OCI-LY1 (cell line): ENCODE data around the gene L3MBTL1.

Experiments
- CTCF ChIP-seq: fragments of 200-600 bp; sonication (generic), shearing (Covaris generic); IDR thresholded peaks from 2 replicates; pipeline ENCODE4 v1.5.1; 2017; ENCODE audit warnings: mild to moderate bottlenecking, antibody characterized with exemption, low read length, moderate library complexity, mixed read lengths
- EZH2 ChIP-seq: fragments of 200-600 bp; sonication (generic), shearing (Covaris generic); IDR thresholded peaks from 2 replicates; pipeline ENCODE4 v1.8.0; 2017; ENCODE audit warnings: borderline replicate concordance, mixed run types, mild to moderate bottlenecking, antibody characterized with exemption, low read length, moderate library complexity, mixed read lengths

- TF ChIP-seq CTCF (no peak), EZH2 (no peak)
Measured at GRCh38 chr20:43477619-43478018, 29.9 kb upstream of the L3MBTL1 start.
